Activated CD8-positive, alpha-beta T cell treated with anti-CD3 and anti-CD28 coated beads, Interleukin-2, amount 10 ng/mL, durations not matched to agents 7 days and 5 days (primary cell): ENCODE results near the gene PLXDC2. TPM values are rescaled to one million over a fixed set of nuclear protein-coding genes. Genes with fewer than 3 reads are reported as not detected.

ENCODE experiments used
- ATAC-seq: fragments of 150-1000 bp; cut with Tn5 transposase; one replicate; pipeline ENCODE4 v1.10.0; 2021; ENCODE audit warnings: moderate library complexity
- CTCF ChIA-PET: fragments of 350-600 bp; sonication (Branson Sonifier 250); formaldehyde crosslinking; loops from one replicate; lab custom pipeline; 2021; ENCODE audit warnings: antibody characterized with exemption; lab: Charles Lee
- POLR2A ChIA-PET: fragments of 350-600 bp; sonication (Branson Sonifier 250); formaldehyde crosslinking; loops from one replicate; lab custom pipeline; 2021; ENCODE audit warnings: antibody characterized with exemption; lab: Charles Lee
- DNase-seq: peaks from one replicate; pipeline ENCODE4 v3.0.0-alpha.2; 2020
- H3K27ac Mint-ChIP-seq: one replicate; pipeline ENCODE4 v1.8.0; 2021; ENCODE audit warnings: mild to moderate bottlenecking, mixed read lengths
- H3K27me3 Mint-ChIP-seq: one replicate; pipeline ENCODE4 v1.8.0; 2021; ENCODE audit warnings: low read depth, mixed read lengths
- H3K36me3 Mint-ChIP-seq: one replicate; pipeline ENCODE4 v1.8.0; 2021; ENCODE audit warnings: low read depth, mixed read lengths
- H3K4me1 Mint-ChIP-seq: one replicate; pipeline ENCODE4 v1.8.0; 2021; ENCODE audit warnings: low read depth, mixed read lengths
- H3K4me3 Mint-ChIP-seq: one replicate; pipeline ENCODE4 v1.8.0; 2021; ENCODE audit warnings: mild to moderate bottlenecking, mixed read lengths
- H3K9me3 Mint-ChIP-seq: one replicate; pipeline ENCODE4 v1.8.0; 2022; ENCODE audit warnings: mixed read lengths; ENCODE audit not compliant: insufficient read depth
- total RNA-seq, 2 experiments: library from RNA; stranded (reverse); gene quantifications; one replicate each; pipeline ENCODE4 v1.2.3, GENCODE V29; 2021

The PLXDC2 gene
- total RNA-seq, 2 experiments from 2014 or later, result 0.05 TPM; not detected in 1

DNA sequence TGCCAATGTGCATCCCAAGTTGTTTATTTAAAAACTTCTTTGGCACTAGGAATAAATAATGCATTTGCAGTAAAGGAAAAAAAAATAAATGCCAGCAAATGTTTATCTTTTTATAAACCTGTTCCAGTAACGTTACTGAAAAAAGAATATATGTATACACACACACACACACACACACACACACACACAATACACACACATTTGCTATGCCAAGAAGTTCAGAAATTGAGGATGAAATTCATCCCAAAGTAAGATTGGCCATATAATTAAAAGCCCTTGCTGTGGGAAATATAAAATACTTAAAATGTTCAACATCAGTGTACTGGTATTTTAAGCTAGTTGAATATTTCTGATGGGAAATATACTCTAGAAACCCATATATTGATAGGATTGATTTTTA lies 2.6 kb downstream of the PLXDC2 start:
- no peak overlapping the region for H3K27ac Mint-ChIP-seq
- peaks cover 30% of the 10 kb centered on the region for H3K27me3 Mint-ChIP-seq
- DNase-seq (no peak), ATAC-seq (no peak)
- CTCF ChIA-PET, result no interaction called here
- H3K9me3 Mint-ChIP-seq, result no peaks in the 10 kb centered on the region
- POLR2A ChIA-PET, result interaction anchor here (0.6 kb wide), 1 partner anchor 248 kb away, joined by 5 read pairs; no protein-coding TSS in a partner anchor
- no peaks in the 10 kb centered on the region for H3K36me3 Mint-ChIP-seq
- H3K4me3 Mint-ChIP-seq, result no peak overlapping the region
- H3K4me1 Mint-ChIP-seq, result peaks cover 7% of the 10 kb centered on the region

DNA sequence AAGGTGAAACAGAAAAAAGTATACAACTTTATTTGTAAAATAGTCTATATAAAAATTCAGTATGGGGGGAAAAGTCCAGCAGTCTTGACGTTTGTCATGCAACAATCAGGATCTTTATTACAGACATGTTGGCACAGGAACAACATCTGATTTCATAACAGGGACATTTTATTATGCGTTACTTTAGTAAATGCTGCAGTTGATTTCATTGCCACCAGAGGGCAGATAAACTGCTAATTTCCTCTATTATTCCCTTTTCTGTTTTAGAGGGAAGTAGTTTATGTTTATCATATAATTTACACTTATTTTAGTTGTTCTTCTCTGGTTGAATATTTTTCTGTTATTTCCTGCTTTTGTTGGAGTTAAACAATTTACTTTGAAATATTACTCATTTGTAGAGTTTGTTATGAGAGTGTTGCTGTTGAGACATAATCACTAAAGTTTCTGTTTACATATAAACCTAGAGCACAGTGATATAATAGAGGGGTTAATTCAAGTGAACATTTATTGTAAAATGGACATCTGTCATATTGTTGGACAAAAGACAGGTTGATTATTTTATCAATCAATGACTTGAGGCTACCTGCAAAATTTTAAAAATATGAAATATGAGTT lies 3.3 kb downstream of the PLXDC2 start:
- POLR2A ChIA-PET, result interaction anchor here (0.6 kb wide), 1 partner anchor 249 kb away, joined by 5 read pairs; no protein-coding TSS in a partner anchor
- no peak for ATAC-seq

DNA sequence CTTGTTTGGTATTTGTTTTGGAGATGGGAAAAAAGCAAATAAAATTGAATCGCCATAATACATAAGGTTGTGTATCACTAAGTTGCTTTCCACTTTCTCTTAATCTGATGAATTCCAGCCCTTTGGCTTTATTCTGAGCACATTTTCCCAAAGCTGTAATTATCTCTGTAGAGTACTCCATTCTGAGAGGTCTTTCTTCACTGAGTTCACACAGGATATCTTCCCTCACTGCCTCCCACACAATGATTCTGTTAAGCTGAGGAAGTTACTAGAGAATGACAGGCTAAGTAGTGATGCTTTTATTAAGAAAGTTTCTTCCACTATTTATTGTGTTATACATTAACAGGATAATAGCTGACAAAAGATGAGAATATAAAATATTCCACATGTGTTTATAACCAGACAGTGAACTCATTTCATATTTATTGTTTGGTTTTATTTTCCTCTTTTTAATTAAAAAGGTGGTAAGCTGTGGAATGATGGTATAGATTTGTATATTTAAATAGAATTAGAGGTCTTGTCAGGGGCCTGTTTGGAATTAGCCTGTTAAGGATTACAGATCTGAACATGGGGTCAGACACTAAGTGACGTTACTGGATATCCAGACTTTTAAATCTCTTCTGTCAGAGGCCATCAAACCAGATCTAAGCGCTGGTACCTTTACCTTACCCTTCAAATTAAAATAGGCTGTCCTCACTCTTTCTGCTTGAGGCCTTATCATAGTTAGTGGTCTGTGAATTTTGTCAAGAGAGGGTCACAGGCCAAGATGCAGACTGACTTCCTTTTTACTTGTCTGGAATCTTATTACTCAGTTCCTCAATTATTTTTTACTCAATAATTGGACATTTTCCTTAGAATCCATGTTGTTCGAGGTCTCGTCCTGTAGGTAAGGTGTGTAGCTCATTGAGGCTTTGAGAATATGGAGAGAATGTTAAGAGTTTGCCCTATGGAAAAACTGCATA lies 8.4 kb downstream of the PLXDC2 start:
- POLR2A ChIA-PET, result no interaction called here
- H3K9me3 Mint-ChIP-seq, result no peaks in the 10 kb centered on the region
- ATAC-seq, result no peak

More for the DNA sequence above, 3.3 kb downstream of the PLXDC2 start:
- Mint-ChIP-seq H3K4me3 (no peak overlapping the region), H3K4me1 (peaks cover 7% of the 10 kb centered on the region), H3K27me3 (peaks cover 27% of the 10 kb centered on the region), H3K9me3 (no peaks in the 10 kb centered on the region), H3K27ac (no peak overlapping the region), H3K36me3 (no peaks in the 10 kb centered on the region)
- DNase-seq, result no peak
- CTCF ChIA-PET, result no interaction called here

DNA sequence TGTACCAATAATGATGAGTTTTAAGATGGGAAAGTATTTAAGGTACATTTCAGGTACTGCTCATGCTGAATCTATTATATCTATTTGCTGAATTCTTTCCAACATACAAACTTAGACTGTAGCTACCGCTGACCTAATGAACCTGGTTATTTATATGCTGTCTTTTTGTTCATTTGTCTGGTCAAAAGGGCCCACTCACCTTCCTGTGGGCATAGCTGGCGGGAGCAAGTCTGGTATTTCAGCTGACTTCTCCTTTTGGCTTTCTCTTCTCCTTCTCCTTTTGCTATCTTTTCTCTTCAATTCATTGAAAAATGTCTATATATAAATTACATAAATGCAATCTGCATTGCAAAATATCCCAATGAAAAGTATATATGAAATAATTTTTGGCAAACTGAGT lies 9.5 kb downstream of the PLXDC2 start:
- ATAC-seq (no peak), DNase-seq (no peak)
- POLR2A ChIA-PET, result no interaction called here
- H3K27ac Mint-ChIP-seq, result no peak overlapping the region
- no peaks in the 10 kb centered on the region for H3K27me3 Mint-ChIP-seq
- H3K4me1 Mint-ChIP-seq, result no peaks in the 10 kb centered on the region
- CTCF ChIA-PET, result no interaction called here
- H3K36me3 Mint-ChIP-seq, result no peaks in the 10 kb centered on the region
- no peak overlapping the region for H3K4me3 Mint-ChIP-seq
- no peaks in the 10 kb centered on the region for H3K9me3 Mint-ChIP-seq

More for the DNA sequence above, 8.4 kb downstream of the PLXDC2 start:
- CTCF ChIA-PET, result no interaction called here
- Mint-ChIP-seq H3K27ac (no peak overlapping the region), H3K36me3 (no peaks in the 10 kb centered on the region), H3K27me3 (no peaks in the 10 kb centered on the region), H3K4me1 (no peaks in the 10 kb centered on the region), H3K4me3 (no peak overlapping the region)
- no peak for DNase-seq

DNA sequence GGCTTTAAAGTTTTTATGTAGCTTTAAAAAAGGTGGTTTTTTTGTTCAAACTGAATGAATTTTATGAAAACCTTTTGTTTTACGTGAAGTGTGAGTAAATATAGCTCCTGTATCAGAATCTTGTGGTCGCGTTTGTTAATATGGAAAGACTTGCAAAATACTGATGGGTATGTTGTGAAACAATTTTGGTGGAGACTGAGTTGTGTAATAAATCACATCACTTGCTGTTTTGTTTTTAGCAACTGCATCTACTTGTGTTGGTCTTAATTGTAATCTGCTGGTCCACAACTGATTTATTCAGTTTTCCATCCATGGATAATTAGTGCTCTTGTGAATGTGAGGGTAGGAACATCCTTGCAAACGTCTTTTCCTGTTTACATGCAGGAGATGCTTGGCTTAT lies 10.5 kb downstream of the PLXDC2 start:
- POLR2A ChIA-PET, result no interaction called here
- ATAC-seq (no peak), DNase-seq (no peak)
- H3K4me3 Mint-ChIP-seq, result no peak overlapping the region
- CTCF ChIA-PET, result no interaction called here
- H3K27ac Mint-ChIP-seq, result no peak overlapping the region
- H3K27me3 Mint-ChIP-seq, result no peaks in the 10 kb centered on the region
- no peaks in the 10 kb centered on the region for H3K36me3 Mint-ChIP-seq
- no peaks in the 10 kb centered on the region for H3K4me1 Mint-ChIP-seq
- H3K9me3 Mint-ChIP-seq, result no peaks in the 10 kb centered on the region

DNA sequence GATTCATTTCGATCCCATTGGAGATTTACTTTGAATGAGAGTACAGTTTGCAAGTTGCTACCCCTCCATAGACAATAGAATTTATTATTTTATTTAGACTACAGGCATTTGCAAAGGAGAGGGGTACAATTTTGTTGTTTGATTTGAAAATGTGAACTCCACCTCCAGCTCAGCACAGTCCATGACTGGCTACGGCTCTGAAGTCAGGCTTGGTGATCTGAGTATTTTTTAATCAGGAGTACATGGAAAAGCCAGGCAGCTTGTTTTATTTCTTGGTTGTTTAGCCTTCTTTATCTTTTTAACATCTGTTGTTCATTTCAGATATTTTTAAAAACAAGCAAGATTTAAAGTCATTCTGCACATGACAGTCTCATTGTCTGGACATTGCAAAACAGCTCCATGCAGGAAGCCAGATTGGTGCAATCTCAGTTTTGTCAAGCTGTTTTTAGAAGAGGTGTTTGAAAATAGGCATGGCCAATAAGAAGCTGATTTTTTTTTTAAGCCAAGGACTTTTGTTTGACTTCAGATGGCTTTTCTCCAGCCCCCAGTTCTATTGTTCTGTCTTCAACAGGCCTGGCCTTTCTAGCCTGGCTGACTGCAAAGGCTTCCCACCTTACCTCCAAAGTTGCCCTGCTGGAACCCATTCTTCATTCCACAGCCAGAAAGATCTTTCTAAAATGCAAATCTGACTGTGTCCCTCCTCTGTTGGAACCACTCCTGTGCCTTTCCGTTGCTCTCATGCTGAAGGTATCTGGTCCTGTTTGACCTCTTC lies 12.2 kb downstream of the PLXDC2 start:
- Mint-ChIP-seq H3K4me1 (no peaks in the 10 kb centered on the region), H3K4me3 (no peak overlapping the region), H3K9me3 (no peaks in the 10 kb centered on the region), H3K27me3 (no peaks in the 10 kb centered on the region), H3K27ac (no peak overlapping the region), H3K36me3 (no peaks in the 10 kb centered on the region)
- ChIA-PET CTCF (no interaction called here), POLR2A (no interaction called here)
- DNase-seq (no peak), ATAC-seq (no peak)

DNA sequence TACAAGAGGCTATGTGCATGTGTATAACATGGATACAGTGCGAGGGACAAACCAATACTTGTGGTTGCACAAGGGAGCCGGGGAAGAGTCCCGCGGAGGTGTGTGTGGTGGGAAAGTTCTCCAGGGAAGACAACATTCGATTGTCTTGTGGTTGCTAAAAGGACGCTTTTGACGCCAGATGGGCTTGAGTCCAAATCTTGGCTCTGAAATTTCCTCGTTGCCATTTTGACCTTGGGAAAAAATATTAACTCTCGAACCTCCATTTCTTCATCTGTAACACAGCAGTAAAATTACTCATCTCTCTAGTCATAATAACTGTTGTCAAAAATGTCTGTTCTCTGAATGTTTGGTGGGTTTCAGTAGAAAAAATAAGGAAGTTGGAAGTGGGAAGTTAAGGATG lies 16.5 kb downstream of the PLXDC2 start:
- no peak overlapping the region for H3K27ac Mint-ChIP-seq
- ATAC-seq (no peak), DNase-seq (no peak)
- no peaks in the 10 kb centered on the region for H3K9me3 Mint-ChIP-seq
- ChIA-PET POLR2A (no interaction called here), CTCF (no interaction called here)
- H3K4me1 Mint-ChIP-seq, result no peaks in the 10 kb centered on the region
- no peaks in the 10 kb centered on the region for H3K36me3 Mint-ChIP-seq
- no peak overlapping the region for H3K4me3 Mint-ChIP-seq
- no peaks in the 10 kb centered on the region for H3K27me3 Mint-ChIP-seq

DNA sequence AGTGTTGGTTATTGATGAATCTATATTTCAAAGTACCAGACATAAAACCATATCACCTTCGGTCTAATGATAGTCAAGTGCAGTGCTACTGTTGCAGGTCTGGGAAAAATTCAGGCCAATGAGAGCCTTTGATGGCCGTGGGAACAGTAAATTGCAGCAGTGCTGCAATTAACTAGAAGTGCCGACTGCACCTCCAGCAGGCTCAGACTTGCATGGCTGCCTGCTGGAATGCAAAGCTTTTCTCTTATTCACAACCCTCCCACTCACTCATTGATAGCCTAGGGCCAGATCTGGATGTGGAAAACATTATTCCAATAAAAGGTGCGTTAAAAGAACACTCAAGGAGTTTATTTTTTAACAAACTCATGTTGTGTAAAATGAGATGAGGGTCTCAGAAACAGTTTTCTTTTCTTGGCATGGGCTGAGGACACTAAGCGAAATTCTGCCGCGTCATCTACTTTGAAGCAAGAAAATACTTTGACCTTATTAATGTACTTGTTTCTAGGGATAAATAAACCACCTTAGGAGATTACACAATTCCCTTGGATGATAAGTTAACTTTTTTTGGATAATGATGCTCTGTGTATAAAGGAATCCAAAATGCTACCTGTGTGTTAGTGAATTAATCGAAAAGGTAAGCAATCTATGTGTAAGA lies 17.1 kb downstream of the PLXDC2 start:
- H3K4me3 Mint-ChIP-seq, result no peak overlapping the region
- no peaks in the 10 kb centered on the region for H3K36me3 Mint-ChIP-seq
- H3K27ac Mint-ChIP-seq, result no peak overlapping the region
- no peak for DNase-seq
- no peaks in the 10 kb centered on the region for H3K27me3 Mint-ChIP-seq
- H3K4me1 Mint-ChIP-seq, result no peaks in the 10 kb centered on the region
- no peak for ATAC-seq
- POLR2A ChIA-PET, result no interaction called here
- no peaks in the 10 kb centered on the region for H3K9me3 Mint-ChIP-seq
- CTCF ChIA-PET, result no interaction called here

DNA sequence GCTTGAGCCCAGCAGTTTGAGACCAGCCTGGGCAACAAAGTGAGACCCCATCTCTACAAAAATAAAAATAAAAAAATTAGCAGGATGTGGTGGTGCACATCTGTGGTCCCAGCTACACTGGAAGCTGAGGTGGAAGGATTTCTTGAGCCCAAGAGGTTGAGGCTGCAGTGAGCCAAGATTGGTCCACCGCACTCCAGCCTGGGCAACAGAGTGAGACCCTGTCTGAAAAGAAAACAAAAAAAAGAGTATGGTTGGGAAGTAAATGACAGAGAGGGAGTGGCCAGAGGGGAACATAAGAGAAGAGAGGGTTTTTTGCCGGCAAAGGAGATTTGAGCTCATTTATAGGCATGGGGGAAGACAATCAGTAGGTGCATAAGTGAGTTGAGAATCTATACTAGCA lies 19.7 kb downstream of the PLXDC2 start:
- POLR2A ChIA-PET, result no interaction called here
- no peak overlapping the region for H3K4me3 Mint-ChIP-seq
- no peaks in the 10 kb centered on the region for H3K4me1 Mint-ChIP-seq
- H3K27ac Mint-ChIP-seq, result no peak overlapping the region
- CTCF ChIA-PET, result no interaction called here
- DNase-seq (no peak), ATAC-seq (no peak)
- no peaks in the 10 kb centered on the region for H3K9me3 Mint-ChIP-seq
- H3K36me3 Mint-ChIP-seq, result no peaks in the 10 kb centered on the region
- no peaks in the 10 kb centered on the region for H3K27me3 Mint-ChIP-seq

DNA sequence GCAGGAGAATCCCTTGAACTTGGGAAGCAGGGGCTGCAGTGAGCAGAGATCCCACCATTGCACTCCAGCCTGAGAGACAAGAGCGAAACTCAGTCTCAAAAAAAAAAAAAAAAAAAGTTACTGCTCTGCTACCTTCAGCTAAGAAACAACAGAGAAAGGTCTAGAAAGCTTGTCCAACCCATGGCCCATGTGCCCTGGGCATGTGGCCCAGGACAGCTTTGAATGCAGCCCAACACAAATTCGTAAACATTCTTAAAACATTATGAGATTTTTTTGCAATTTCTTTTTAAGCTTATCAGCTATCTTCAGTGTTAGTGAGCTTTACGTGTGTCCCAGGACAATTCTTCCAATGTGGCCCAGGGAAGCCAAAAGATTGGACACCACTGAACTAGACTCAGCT lies 22.9 kb downstream of the PLXDC2 start:
- H3K9me3 Mint-ChIP-seq, result no peaks in the 10 kb centered on the region
- ChIA-PET POLR2A (no interaction called here), CTCF (no interaction called here)
- no peak overlapping the region for H3K4me3 Mint-ChIP-seq
- H3K4me1 Mint-ChIP-seq, result no peaks in the 10 kb centered on the region
- no peak overlapping the region for H3K27ac Mint-ChIP-seq
- H3K27me3 Mint-ChIP-seq, result no peaks in the 10 kb centered on the region
- DNase-seq (no peak), ATAC-seq (no peak)
- H3K36me3 Mint-ChIP-seq, result no peaks in the 10 kb centered on the region

DNA sequence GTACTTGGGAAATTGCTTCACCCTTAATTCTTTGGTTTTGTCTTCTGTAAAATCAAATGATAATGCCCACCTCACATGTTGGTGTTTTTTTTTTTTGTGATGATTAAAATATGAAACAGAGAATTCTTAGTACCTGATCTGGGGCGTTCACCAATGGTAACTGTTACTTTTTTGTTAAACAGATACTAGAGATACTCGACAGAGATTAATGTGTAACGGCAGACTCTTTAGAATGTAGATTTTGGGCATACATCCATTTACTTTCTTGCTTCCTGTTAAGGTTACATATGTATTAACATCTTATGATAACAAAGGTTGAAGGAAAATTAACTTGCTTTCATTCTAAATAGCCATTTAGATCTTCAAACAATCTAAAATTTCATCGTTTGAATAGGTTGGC lies 23.3 kb downstream of the PLXDC2 start:
- H3K4me1 Mint-ChIP-seq, result no peaks in the 10 kb centered on the region
- CTCF ChIA-PET, result no interaction called here
- H3K4me3 Mint-ChIP-seq, result no peak overlapping the region
- POLR2A ChIA-PET, result no interaction called here
- DNase-seq (no peak), ATAC-seq (no peak)
- no peaks in the 10 kb centered on the region for H3K27me3 Mint-ChIP-seq
- no peaks in the 10 kb centered on the region for H3K36me3 Mint-ChIP-seq
- no peaks in the 10 kb centered on the region for H3K9me3 Mint-ChIP-seq
- H3K27ac Mint-ChIP-seq, result no peak overlapping the region
